Activated gamma-delta T cell (primary cell): ENCODE measurements around the gene RAPH1.

Source experiments
- DNase-seq: peaks from one replicate; lab custom pipeline; 2025; lab: John Stamatoyannopoulos, UW
- total RNA-seq, 2 donors: gene quantifications; one replicate each; lab custom pipeline; 2026; lab: John Stamatoyannopoulos, UW

Gene RAPH1
- 2.1 to 7.3 reads per million in 2 donors for total RNA-seq

GRCh38 chr2:203535078-203535783 is at the start of gene RAPH1:
Gene RAPH1, minus strand, starts transcription at chr2:203535301. Its CDS starts 39,948 bp downstream, at chr2:203495353.
- DNase-seq, result peak; percentile 34

DNA sequence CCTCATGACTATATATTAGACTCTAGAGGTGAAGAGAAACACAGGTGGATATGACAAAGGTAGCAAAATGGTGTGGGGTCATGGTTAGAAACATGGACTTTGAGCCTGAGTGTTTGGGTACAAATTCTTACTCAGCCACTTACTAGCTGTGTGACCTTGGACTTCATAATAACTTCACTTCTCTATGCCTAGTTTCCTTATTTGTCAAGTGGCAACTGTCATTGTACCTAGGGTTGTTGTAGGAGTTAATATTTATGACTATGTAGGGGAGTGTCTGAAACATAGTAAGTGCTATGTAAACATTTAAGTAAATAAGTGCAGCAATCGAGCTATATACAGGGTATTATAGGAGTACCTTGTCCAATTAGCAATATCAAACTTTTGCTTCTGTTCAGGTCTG is 49.7 kb upstream of the RAPH1 start:
- DNase-seq, result no peak

- no peak for DNase-seq
Measured at GRCh38 chr2:203583701-203584100, 48.6 kb upstream of the RAPH1 start.

DNA sequence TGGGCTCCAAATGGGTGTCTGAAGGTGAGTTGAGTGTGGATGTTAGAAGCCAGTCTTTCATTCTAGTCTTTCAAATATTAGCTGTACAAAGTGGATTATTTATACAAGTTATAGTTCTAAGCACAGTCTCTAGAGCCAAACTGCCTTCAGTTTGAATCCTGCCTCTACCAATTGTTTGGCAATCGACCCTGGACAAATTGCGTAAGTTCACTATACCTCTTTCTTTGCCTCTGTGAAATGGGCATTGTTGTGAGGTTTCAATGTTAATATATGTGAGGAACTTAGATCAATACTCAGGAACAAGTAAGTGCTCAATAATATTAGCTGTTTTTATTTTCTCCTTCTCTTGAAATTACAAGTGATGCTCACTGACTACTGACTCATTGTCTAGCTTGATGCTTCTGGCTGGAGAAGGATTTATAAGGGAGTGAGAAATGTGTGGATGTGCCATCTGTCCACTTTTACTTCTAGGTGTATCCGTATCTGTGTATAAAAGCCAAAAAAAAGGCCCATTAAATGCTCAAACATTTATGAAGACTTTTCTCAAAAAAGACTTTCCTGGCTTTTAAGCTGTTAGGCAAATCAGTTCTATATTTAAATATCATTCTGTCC is 48.1 kb upstream of the RAPH1 start:
- DNase-seq, result no peak

GRCh38 chr2:203582468-203582867 is 47.4 kb upstream of the RAPH1 start:
- no peak for DNase-seq

- no peak for DNase-seq
Measured at GRCh38 chr2:203580844-203581243, 45.7 kb upstream of the RAPH1 start.

DNA sequence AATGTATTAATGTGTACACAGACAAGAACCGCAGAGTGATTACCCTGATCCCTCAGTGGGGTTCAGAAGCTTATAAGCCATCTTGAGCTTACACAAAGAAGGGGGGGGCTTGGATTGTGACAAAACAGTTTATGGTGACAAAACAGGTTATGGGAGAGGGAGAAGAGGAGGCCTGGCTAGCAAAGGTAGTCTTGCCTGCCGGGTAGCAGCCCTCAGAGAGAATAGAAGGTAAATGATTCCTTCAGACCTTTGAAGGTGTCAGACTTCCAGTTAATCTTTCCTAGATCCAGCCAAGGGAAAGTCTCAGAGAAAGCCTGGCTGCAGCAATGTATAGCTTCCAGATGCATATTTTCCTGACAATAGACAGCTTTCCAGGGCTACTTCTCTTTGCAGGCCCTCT is 44.6 kb upstream of the RAPH1 start:
- no peak for DNase-seq

DNA sequence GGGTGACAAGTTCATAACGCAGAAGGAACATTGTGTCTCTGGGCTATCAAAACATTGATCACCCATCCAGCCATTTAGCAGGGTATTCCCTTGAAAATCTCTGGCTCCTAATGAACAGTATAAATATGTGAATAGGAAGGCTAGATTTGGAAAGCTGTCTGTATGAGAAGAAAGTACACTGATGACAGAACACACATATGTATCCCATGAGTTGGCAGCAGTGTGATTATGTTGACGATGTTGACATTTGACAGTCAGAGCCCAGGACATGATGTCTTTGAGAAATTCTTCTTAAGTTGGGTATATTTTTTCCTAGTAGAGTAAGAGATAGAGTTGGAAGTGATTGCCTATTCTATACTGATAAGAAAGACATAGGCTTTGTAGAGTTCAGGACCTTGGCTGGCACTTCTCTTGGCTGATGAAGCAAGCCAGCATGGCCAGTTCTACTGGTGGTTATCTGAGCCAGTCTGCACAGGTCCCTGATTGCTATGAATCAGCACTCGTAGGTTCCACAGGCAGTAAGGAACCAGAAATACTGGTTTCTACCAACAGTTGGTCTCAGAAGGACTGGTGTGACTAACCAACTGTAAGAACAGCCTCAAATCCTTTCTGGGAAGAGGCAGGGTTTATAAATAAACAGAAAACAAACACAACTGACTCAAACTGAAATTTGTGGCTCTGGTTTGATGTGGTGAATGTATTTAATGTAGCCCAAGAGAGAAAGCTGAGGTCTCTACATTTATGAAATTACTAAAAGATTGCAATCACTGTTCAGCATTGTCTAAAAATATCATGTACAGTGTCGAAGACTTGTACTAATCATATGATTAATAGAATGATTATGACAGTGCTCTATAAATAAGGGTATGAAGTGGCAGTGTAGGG is 43.9 kb upstream of the RAPH1 start:
- DNase-seq, result no peak

DNA sequence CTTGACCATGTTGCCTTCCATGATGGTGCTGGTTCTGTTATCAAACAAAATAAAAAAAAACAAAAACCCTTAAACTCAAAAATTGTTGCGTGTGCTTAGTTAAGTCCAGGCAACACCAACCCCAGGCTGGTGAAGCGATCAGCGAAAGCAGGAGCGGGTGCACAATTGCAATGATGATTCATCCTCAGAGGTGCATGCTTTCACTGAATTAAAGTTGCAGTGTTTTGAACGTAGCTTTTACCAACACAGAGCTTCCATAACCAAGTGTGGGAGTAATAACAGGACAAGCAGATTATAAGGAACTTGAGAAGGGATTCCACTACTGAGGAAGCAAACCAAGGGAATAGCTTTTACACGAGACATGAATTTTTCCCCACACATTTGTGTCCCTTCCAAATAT is 39.7 kb upstream of the RAPH1 start:
- DNase-seq, result no peak

DNA sequence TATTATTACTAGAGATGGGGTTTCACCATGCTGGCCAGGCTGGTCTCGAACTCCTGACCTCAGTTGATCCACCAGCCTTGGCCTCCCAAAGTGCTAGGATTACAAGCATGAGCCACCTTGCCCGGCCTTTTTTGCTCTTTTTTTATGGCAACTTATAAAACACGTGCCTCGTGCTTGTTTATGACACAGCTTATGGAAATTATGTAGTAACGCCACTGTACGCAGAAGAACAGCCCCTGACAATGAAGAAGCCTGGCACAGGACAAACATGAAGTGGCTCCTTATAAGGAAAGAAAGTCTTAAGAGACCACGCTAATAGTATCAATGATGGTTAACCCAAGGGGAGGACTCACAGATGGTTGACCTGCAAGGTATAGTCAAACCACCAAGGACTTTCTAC is 37.2 kb upstream of the RAPH1 start:
- no peak for DNase-seq

- no peak for DNase-seq
Measured at GRCh38 chr2:203569677-203570316, 34.7 kb upstream of the RAPH1 start.

DNA sequence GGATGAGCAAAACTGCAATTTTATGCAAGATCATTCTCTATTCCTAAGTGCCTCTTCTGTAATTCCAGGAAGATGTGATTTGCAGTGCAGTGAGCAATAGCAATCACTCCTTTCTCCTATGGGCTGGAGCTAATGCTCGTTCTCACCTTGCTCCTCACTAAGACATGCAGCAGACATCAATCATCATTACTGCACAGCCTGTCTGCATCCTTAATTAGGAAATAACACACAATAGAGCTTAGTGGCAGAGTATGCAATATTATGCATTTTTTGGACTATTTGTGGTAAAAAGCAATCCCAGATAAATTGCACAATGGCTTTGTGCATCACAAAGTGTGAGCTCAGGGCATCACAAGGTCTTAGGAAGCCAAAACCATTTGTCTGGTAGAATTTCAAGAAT is 32.6 kb upstream of the RAPH1 start:
- no peak for DNase-seq

DNA sequence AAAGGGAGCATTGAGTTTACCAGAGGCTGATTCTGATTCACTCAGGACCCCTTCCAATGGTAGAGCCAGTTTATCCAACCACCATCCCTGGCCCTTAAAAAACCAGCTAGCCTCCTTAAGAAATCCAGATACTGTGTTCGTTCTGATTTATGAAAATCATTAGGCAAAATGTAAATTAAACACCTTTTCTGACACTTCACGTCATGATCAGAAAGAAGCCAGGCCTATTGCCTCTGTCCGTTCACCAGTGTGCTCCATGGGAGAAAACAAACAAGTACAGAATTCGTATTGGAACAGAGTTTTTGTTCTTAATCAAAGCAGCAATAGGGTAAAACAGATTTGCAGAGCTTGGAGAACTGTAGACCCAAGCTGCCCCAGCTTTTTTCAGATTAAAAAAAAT is 31.1 kb upstream of the RAPH1 start:
- DNase-seq, result no peak

- no peak for DNase-seq
Measured at GRCh38 chr2:203565076-203565475, 30.0 kb upstream of the RAPH1 start.

DNA sequence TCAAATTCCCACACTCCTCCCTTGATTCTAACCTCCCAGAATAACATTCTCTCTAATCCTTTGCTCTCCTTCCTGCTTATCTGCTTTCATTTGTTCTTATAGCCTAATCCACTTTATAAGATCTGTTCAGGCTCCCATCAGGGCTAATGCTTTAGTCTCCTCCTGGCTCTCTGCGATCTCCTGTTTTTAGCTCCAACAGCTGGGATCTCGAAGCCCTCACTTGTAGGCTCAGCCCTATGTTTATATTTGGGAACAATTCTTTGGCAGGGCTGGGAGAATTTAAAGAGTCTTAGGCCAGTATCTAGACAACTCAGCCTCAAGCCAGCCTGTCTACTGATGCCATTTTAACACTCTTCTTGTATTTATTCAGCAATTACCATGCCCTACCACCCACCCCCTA is 27.2 kb upstream of the RAPH1 start:
- DNase-seq, result no peak

GRCh38 chr2:203559641-203560040 is 24.5 kb upstream of the RAPH1 start:
- DNase-seq, result no peak

GRCh38 chr2:203553784-203554183 is 18.7 kb upstream of the RAPH1 start:
- DNase-seq, result no peak

DNA sequence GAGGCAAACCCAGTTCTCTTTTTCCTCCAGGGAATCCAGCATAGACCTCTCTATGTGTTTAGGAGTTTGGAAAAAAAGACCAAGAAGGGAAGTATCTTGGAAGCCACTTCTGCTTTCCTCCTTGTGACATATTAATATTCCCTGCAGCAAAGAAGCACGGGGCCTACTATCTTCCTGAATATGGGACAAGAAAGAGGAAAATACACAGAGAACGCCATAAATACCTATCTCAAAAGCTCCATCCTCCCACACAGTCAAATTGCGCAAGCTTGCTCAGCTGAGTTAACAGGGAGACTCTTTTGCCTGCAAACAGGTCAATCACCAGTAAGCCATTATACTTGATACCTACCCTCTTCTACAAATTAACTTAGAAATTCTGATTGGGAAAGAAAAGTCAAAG is 16.7 kb upstream of the RAPH1 start:
- DNase-seq, result no peak

DNA sequence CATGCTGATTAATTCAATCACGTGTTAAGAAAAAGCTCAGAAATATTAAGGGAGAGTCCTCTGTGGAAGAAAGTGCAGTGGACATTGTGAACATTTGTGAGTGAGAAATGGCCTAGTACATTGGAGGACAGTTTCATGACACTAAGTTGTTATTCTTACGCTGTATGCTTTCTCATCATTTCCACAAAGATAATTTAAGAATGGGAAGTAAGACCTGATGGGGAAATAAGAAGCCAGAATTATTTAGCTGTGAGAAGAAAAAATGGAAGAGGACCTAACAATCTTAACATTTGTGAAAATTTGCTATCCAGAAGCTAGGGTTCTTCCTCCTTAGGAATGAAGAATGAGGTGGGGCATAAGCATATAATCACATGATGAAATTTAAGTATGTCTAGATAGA is 15.2 kb upstream of the RAPH1 start:
- no peak for DNase-seq

GRCh38 chr2:203549406-203549805 is 14.3 kb upstream of the RAPH1 start:
- DNase-seq, result no peak

DNA sequence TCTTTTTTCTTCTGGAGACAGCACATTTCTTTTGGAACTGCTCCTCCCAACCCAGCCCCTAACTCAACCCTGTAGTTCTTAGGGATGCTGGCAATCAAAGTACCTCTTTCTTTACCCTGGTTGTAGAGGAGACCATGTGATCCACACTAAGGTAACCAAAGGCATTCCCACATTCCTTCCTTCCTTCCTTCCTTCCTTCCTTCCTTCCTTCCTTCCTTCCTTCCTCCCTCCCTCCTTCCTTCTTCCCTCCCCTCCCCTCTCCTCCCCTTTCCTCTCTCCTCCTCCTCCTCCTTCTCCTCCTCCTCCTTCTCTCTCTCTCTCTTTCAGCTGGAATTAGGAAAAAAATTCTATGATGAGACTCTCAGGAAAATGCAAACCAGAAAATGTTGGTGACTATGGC is 13.8 kb upstream of the RAPH1 start:
- DNase-seq, result no peak

DNA sequence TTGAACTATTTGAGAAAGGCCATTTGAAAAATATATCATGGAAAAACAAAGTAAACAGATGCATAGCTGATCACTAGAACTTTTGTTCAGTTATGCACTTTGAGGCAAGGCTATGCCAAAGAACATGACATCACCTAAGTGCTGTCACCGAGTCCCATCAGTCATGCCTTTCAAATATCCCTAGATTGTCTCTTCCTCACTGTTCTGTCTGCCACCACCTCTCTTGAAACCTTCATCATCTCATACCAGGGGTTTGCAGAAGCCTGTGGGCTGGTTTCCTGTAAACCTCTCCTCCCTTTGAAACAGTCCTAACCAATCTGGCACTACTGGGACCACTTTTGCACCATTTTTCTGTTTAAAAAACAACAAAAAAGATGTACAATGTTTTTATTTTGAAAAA is 12.3 kb upstream of the RAPH1 start:
- no peak for DNase-seq
